GM12864 (cell line): ENCODE results near the gene MAP7D2.

Experiments
- DNase-seq: peaks from one replicate; pipeline ENCODE4 v3.0.0-alpha.2; 2011; ENCODE audit warnings: low read depth
- H3K4me3 ChIP-seq: 2 replicates; pipeline ENCODE4 v1.5.1; 2011; ENCODE audit warnings: mild to moderate bottlenecking, low read depth, low read length, control low read depth
- TF ChIP-seq, protein P1 (sequence below): IDR thresholded peaks from 2 replicates; pipeline ENCODE4 v1.5.1; 2011; ENCODE audit warnings: low read depth, mild to moderate bottlenecking, moderate library complexity, low read length, control low read depth, inconsistent platforms; ENCODE audit errors: missing control alignments

MAP7D2 gene

DNA sequence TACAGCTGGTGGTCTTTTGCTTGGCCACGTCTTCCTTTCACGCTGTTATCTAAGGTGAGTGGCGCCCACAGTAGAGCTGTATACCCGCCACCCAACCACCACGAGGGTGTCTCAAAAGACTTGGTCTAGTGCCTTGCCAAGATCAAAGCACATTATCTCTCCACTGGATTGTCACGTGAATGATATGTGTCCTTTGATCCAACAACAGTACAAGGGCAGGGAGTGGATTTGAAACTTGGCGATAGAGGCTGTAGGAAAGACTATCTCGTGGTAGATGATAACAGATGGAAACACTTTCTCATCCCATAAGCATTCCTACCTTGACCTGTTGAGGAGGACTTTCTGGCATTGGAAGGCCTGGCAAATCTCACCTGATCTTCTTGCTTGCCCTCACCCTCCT, 88.1 kb downstream of the MAP7D2 start:
- no peak for DNase-seq
- TF ChIP-seq, protein P1, sequence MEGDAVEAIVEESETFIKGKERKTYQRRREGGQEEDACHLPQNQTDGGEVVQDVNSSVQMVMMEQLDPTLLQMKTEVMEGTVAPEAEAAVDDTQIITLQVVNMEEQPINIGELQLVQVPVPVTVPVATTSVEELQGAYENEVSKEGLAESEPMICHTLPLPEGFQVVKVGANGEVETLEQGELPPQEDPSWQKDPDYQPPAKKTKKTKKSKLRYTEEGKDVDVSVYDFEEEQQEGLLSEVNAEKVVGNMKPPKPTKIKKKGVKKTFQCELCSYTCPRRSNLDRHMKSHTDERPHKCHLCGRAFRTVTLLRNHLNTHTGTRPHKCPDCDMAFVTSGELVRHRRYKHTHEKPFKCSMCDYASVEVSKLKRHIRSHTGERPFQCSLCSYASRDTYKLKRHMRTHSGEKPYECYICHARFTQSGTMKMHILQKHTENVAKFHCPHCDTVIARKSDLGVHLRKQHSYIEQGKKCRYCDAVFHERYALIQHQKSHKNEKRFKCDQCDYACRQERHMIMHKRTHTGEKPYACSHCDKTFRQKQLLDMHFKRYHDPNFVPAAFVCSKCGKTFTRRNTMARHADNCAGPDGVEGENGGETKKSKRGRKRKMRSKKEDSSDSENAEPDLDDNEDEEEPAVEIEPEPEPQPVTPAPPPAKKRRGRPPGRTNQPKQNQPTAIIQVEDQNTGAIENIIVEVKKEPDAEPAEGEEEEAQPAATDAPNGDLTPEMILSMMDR, result no peak
- no peak overlapping the region for H3K4me3 ChIP-seq

DNA sequence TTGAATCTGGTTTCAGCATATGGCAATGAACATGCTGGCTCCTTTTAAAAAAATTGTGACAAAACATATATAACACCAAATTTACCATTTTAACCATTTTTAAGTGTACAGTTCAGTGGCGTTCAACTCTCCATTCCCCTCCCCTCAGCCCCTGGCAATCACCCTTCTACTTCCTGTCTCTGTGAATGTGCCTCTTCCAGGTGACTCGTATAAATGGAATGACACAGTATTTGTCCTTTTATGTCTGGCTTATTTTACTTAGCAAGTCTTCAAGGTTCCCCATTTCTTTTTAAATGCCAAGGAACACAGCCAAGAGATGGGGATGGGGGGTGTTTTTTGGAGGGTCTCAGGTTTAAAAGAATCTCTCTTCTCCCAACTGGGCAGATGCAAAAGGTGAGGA, 90.4 kb downstream of the MAP7D2 start:
- TF ChIP-seq, protein P1, result no peak
- no peak for DNase-seq
- no peak overlapping the region for H3K4me3 ChIP-seq

DNA sequence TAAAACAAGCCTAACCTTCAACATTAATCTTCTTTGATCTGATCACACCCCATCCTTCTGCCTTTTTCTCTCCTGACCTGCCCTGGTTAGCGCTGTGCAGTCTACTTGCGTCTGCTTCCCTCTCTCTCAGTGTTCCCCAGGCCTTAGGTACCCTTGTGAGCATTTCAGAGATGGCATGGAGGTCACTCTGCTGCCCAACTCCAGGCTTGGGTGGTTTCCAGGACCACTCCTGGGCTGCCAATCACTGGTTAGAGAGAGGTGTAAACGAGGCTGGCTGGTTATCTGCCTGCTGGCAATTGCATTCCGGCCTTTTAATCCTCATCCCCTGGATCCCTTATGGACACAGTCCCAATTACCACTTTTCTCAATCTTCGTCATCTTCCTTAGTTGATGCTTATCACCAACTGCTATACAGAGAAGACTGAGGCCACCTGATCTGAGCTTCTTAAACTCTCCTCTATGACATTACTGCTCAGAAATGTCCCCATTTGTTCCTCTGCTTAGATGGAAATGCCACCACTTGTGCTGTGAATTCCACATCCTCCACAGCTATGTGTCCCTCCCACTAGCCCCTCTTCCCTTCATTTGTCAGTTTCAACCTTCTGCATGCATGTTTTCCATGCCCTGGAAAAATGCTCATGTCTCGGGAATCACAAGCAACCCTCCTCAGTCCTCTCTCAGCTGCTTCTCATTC, 96.9 kb downstream of the MAP7D2 start:
- H3K4me3 ChIP-seq, result no peak overlapping the region
- TF ChIP-seq, protein P1, result no peak
- no peak for DNase-seq

DNA sequence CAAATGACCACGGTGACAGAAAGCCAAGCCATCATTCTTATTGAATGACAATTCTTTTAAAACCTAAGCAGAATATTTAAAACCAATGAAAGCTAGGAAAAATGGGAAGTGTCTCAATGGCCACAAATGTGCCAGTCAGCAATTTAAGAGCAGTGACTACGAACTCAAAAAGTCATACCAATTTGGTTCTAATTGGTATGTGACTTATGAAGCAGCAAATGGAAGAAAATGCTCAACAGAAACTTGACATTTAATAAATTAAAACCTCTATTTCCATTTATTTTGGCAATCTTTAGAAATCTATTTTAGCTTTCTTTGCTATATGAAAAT, 100.1 kb downstream of the MAP7D2 start:
- no peak for DNase-seq
- TF ChIP-seq, protein P1, result no peak
- no peak overlapping the region for H3K4me3 ChIP-seq

DNA sequence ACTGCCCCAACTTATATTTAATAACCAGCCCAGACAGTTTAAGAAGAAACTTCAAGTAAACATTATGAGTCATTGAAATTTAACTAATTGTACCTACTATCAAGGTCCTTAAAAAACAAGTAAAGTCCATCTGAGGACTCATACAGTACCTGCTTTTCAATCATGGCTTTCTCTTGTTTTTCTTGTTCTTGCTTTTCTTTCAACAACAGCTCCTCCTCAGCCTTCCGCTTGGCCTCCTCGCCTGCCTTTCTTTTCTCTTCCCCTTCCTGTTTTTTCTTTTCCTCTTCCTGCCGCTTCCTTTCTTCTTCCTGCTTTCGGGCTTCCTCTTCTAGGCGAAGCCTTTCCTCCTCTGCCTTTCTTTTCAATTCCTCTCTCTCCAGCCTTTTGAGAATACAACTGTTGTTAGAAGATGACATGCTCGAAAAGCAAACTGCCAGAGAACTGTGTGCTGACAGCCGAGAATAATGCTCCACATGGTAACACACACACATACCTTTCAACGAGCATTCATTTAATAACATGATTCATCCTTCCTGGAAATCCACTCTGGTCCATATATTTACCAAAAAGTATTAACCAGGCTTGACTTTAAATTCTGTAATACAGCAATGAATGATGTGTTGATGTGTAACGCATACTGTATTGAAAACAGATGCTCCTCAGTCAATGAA, 100.6 kb downstream of the MAP7D2 start:
- DNase-seq, result no peak
- TF ChIP-seq, protein P1, result no peak
- no peak overlapping the region for H3K4me3 ChIP-seq

DNA sequence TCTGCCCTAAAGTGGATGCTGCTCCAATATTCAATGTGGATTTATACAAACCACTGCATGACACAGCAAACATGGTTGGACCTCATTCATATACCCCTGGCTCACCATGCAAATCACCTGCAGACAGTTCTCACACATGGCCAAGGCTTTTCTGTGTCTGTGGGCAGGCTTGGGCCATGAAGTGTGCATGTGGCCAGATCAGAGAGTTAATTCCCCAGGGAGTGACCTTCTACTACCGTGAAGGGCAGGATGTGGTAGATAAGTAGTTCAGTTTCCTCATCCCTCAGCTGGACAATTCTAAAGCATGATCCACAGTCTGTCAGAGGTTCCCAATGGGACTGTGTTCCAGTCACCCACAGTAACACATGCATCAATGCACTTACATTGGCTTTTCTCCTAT, 101.3 kb downstream of the MAP7D2 start:
- no peak overlapping the region for H3K4me3 ChIP-seq
- TF ChIP-seq, protein P1, result no peak
- no peak for DNase-seq

DNA sequence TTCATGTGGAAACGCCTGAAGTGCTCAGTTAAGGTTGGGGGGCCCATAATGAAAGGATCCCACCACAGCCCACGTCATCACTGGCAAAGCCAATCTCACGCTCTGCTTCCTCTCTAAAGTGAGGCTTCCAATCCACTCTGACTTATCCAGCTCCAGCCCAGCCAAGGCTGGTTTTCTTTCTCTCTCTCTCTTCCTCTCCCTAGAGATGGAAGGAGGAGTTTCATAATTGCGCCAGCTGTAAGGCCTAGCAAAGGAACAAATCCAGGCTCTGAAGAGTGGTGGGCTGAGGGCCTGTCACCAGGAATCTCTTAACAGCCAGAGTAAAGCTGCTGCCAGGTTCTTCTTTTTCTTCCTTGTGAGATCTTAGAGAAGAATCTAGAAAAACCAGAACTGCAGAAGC, 105.1 kb downstream of the MAP7D2 start:
- no peak overlapping the region for H3K4me3 ChIP-seq
- DNase-seq, result no peak
- TF ChIP-seq, protein P1, result no peak
